Subcutaneous adipose tissue (tissue), 4 donors: ENCODE measurements around the gene TIMM44. TPM values are rescaled to one million over a fixed set of nuclear protein-coding genes. Genes with fewer than 3 reads are reported as not detected.

Experiments used
- total RNA-seq, 4 donors: library from RNA; depleted of rRNA; stranded (reverse); fragments of >200 nt; gene quantifications; one replicate each; pipeline ENCODE4 v1.1.0, GENCODE V29; 2016
- TF ChIP-seq, protein P1 (sequence below): fragments of 450-650 bp; IDR thresholded peaks from one replicate; pipeline ENCODE4 v1.5.1; 2016; ENCODE audit warnings: low read depth, mild to moderate bottlenecking, control low read depth, antibody characterized with exemption, moderate library complexity

TIMM44 gene
- total RNA-seq, 4 donors from 2014 or later, result 31.6 to 44.1 (median 38.0) TPM

DNA sequence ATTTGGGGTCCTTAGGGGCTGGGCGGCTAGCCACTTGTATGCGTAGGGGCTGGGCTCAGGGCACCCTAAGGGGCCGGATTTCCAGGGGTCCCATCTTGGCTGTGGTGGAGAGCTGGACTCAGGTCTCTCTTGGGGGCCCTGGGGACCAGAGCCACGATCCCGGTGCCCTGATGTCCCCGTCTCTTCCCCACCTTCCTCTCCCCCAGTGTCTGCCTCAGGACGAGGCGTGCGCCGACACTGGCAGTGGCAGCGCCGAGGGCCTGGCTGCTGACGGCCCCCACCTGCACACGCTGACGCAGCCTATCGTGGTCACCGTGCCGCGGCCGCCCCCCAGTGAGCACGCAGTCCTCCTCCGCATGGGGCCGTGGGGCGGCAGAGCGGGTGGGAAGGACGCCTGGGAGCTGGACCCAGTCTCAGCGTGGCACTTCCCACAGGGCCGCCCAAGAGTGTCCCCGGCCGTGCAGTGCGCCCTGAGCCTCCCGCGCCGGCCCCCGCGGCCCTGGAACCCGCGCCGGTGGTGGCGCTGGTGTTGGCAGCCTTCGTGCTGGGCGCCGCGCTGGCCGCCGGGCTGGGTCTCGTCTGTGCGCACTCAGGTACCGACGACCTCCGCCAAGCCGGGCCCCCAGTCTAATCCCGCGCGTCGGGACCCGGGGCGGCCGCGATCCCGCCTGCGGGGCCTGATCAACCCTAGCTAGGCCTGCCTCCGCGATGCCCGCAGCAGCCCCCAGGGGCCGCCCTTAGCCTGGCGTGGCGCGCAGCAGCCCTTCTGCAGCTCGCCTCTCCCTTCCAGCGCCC is 26.0 kb downstream of the TIMM44 start:
- TF ChIP-seq, protein P1, sequence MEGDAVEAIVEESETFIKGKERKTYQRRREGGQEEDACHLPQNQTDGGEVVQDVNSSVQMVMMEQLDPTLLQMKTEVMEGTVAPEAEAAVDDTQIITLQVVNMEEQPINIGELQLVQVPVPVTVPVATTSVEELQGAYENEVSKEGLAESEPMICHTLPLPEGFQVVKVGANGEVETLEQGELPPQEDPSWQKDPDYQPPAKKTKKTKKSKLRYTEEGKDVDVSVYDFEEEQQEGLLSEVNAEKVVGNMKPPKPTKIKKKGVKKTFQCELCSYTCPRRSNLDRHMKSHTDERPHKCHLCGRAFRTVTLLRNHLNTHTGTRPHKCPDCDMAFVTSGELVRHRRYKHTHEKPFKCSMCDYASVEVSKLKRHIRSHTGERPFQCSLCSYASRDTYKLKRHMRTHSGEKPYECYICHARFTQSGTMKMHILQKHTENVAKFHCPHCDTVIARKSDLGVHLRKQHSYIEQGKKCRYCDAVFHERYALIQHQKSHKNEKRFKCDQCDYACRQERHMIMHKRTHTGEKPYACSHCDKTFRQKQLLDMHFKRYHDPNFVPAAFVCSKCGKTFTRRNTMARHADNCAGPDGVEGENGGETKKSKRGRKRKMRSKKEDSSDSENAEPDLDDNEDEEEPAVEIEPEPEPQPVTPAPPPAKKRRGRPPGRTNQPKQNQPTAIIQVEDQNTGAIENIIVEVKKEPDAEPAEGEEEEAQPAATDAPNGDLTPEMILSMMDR, result no peak

DNA sequence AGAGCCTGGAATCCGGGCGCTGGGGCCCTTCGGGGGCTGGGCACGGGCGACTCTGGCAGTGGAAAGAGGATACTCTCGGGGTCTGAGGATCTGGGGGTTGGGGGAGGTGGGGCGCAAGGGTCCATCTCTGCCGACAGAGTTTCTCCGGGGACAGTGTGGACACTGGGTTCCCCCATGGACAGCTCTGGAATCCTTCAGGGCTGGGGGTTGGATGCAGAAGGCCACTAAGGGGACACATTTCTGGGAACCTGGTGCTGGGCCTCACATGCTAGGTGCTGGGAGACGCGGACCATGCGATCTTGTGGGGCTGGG is 26.6 kb downstream of the TIMM44 start:
- TF ChIP-seq, protein P1, result no peak

DNA sequence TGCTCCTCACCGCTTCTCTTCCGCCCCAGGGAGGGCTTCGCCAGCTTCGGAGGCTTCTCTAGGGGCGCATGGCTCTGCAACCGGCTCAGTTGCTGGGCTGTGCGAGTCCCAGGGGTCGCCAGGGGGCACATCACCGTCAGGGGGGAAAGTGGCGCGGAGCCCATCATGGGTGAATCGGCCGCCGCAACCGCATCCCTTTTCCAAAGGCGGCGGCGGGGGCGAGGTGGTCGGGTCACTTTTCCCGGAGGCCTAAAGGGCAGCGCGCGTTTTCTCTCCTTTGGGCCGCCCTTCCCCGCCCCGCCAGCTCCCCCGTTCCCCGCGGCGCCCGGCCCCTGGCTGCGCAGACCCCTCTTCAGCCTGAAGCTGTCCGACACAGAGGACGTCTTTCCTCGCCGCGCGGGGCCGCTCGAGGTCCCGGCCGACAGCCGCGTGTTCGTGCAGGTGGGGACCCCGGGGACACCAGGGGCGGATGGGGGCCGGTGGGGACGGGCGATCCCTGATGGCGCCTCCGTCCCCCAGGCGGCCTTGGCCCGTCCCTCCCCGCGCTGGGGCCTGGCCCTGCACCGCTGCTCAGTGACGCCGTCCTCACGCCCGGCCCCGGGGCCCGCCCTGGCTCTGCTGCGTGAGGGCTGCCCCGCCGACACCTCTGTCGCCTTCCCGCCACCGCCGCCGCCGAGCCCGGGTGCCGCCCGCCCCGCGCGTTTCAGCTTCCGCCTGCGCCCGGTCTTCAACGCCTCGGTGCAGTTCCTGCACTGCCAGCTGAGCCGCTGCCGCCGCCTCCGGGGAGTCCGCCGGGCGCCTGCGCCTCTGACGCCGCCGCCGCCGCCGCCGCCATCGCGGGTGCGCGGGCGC is 27.1 kb downstream of the TIMM44 start:
- TF ChIP-seq, protein P1, result no peak

DNA sequence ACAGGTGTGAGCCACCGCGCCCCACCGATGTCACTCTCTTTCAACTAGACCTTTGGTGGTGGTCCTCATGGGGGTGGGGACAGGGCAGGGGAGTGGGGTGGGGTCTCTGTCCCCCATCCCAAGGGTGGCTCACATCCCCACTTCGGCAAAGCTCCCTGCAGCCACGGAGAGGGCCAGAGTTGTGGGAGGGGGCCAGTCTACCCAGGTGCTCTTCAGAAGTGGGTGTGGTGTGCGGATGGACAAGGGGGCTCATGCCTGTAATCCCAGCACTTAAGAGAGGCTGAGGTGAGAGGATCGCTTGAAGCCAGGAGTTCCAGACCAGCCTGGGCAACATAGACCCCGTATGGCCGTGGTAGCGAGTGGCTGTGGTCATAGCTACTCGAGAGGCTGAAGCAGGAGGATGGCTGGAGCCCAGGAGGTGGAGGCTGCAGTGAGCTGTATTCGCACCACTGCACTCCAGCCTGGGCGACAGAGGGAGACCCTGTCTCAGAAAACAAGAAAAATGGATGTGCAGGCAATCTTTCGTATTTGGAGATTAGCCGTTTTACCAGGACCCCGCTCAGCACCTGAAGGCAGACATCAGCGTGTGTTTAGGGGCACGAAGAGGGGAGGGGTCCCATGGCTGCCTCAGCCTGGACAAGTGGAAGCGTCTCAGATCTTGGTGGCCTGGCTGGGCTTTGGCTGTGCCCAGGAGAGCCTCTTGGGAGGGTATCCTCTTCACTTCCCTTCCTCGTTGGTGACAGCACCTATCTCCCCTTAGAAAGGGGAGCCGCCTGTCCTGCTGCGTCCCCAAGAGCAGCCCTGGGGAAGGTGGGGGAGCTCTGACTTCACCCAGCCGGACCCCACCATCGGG is 28.0 kb downstream of the TIMM44 start:
- TF ChIP-seq, protein P1, result no peak

DNA sequence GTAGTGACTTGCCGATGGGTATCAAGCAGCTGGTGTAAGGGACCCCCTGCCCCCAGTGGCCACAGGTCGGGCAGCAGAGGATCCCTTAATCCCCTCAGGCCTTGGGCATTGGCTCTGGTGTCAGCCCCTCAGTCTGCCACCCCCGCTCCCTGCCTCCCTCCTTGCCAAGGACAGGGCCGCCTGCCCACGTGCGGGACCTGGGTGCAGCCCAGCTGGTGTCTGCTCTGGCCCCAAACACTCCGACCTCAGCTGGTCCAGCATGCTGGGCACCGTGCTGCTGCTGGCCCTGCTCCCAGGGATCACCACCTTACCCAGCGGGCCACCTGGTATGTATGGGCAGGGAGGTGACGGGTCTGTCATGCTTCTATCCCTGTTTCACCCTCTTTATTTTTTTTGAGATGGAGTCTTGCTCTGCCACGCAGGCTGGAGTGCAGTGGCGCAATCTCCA is 28.8 kb downstream of the TIMM44 start, which contains the start of gene TGFBR3L:
TGFBR3L (plus strand) TSS at position 233 of the 448 bp plus-strand sequence.
- TF ChIP-seq, protein P1, result no peak

DNA sequence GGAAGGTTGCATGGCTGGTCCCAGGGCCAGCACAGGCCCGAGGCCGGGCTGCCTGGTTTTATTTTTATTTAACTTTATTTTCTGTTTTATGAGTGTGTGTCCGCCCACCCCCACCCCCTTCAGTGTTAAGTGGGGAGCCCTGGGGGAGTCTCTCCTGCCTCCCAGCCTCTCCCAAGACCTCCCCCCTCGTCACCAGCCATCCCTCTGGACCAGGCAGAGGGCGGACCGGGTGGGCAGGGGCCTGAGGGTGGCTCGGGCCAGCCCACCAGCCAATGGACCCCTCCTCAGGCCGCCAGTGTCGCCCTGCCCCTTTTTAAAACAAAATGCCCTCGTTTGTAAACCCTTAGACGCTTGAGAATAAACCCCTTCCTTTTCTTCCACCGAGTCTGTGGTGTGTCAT is 29.4 kb downstream of the TIMM44 start:
- TF ChIP-seq, protein P1, result no peak
